Prostate gland (tissue), 2 donors: ENCODE data around the gene PRM3. TPM values are rescaled to one million over a fixed set of nuclear protein-coding genes. Genes with fewer than 3 reads are reported as not detected.

ENCODE experiments used
- DNase-seq: peaks from one replicate; pipeline ENCODE4 v3.0.0-alpha.2; 2019; ENCODE audit warnings: low spot score
- H3K27ac ChIP-seq, 2 donors: fragments of 200-600 bp; sonication (generic); 2 replicates each; pipeline ENCODE4 v1.5.1; 2017 to 2019
- H3K27me3 ChIP-seq: fragments of 200-600 bp; sonication (generic); replicated peaks from 2 replicates; pipeline ENCODE4 v1.5.1; 2019; ENCODE audit not compliant: insufficient read depth
- H3K36me3 ChIP-seq, 2 donors: fragments of 200-600 bp; sonication (generic); 1 replicate in 1 of 2; 2 replicates in 1 of 2; pipeline versions ENCODE4 v1.5.1 to v1.8.1; 2017 to 2019
- H3K4me1 ChIP-seq: fragments of 200-600 bp; sonication (generic); replicated peaks from 2 replicates; pipeline ENCODE4 v1.5.1; 2019
- H3K4me3 ChIP-seq, 2 donors: fragments of 200-600 bp; sonication (generic); 2 replicates each; pipeline ENCODE4 v1.5.1; 2017 to 2019
- H3K9me3 ChIP-seq: fragments of 200-600 bp; sonication (generic); 2 replicates; pipeline ENCODE4 v1.5.1; 2017
- CTCF ChIP-seq, 4 experiments: fragments of 200-600 bp in 2 of 4; fragments of 450-650 bp in 2 of 4; sonication (generic) in 2 of 4; IDR thresholded peaks; 1 replicate in 3 of 4; 2 replicates in 1 of 4; pipeline ENCODE4 v1.5.1; 2016 to 2019; ENCODE audit warnings: antibody characterized with exemption in 4 of 4, mild to moderate bottlenecking in 2 of 4, moderate library complexity in 2 of 4
- POLR2A ChIP-seq: fragments of 450-650 bp; IDR thresholded peaks from one replicate; pipeline ENCODE4 v1.6.1; 2016; ENCODE audit warnings: antibody characterized with exemption, mild to moderate bottlenecking
- POLR2AphosphoS5 ChIP-seq: sonication (generic); formaldehyde crosslinking; IDR thresholded peaks from one replicate; pipeline ENCODE4 v1.6.1; 2017; ENCODE audit warnings: antibody characterized with exemption
- WGBS: methylation state at CpG from one replicate; pipeline ENCODE4 v1.1.5; 2018; 5-methylcytosine and 5-hydroxymethylcytosine counted together
- intact Hi-C: fragments of 100-400 bp; cut with DNase I; formaldehyde crosslinking; loops from one replicate; pipeline ENCODE4 v1.14.2; 2022
- total RNA-seq, 2 donors: library from RNA; depleted of rRNA; stranded (reverse); fragments of >200 nt; gene quantifications; one replicate each; pipeline ENCODE4 v1.1.0, GENCODE V29; 2016

The PRM3 gene
- total RNA-seq, 2 donors from 2014 or later: not detected

GRCh38 chr16:11270602-11271162 is 2.7 kb downstream of the PRM3 start:
- 95% methylated on average over 2 of the region's 2 CpGs for WGBS
- no peak for TF ChIP-seq CTCF (IDR thresholded peaks at IDR 0.05)
- no peak for TF ChIP-seq POLR2A
- no peak for TF ChIP-seq POLR2AphosphoS5
- no peaks in the 10 kb centered on the region for H3K27me3 ChIP-seq

GRCh38 chr16:11268921-11269375 is 4.5 kb downstream of the PRM3 start, which contains the start of gene TNP2:
Gene TNP2, minus strand, starts transcription at chr16:11269325. Its CDS starts 63 bp downstream, at chr16:11269262.
- Histone ChIP-seq H3K9me3 (no peaks in the 10 kb centered on the region), H3K4me1 (no peaks in the 10 kb centered on the region), H3K36me3 (no peaks in the 10 kb centered on the region), H3K4me3 (no peak within 1 kb of the TSS), H3K27me3 (no peaks in the 10 kb centered on the region), H3K27ac (no peak within 1 kb of the TSS)
- WGBS: 94% methylated on average over 11 of the region's 11 CpGs
- intact Hi-C loops: no loop called here
- TF ChIP-seq POLR2A (no peak), POLR2AphosphoS5 (no peak), CTCF (IDR thresholded peaks at IDR 0.05) (no peak)
- no peak for DNase-seq

More at GRCh38 chr16:11270602-11271162, 2.7 kb downstream of the PRM3 start:
- H3K27ac ChIP-seq: no peak overlapping the region
- intact Hi-C loops: no loop called here
- H3K4me3 ChIP-seq: no peak overlapping the region
- no peaks in the 10 kb centered on the region for H3K36me3 ChIP-seq
- no peaks in the 10 kb centered on the region for H3K4me1 ChIP-seq
- DNase-seq: no peak
- no peaks in the 10 kb centered on the region for H3K9me3 ChIP-seq

GRCh38 chr16:11265124-11265523 is 8.3 kb downstream of the PRM3 start:
- H3K27ac ChIP-seq: no peak overlapping the region
- H3K4me3 ChIP-seq: no peak overlapping the region

GRCh38 chr16:11264155-11264832 is 9.1 kb downstream of the PRM3 start:
- no peak overlapping the region for H3K4me3 ChIP-seq
- no peak overlapping the region for H3K27ac ChIP-seq
- 70% methylated on average over 9 of the region's 9 CpGs for WGBS
- H3K9me3 ChIP-seq: no peaks in the 10 kb centered on the region
- intact Hi-C loops: no loop called here
- H3K36me3 ChIP-seq: no peaks in the 10 kb centered on the region
- TF ChIP-seq POLR2A (no peak), POLR2AphosphoS5 (no peak), CTCF (IDR thresholded peaks at IDR 0.05) (no peak)
- H3K27me3 ChIP-seq: no peaks in the 10 kb centered on the region
- DNase-seq: no peak
- H3K4me1 ChIP-seq: no peaks in the 10 kb centered on the region

More at GRCh38 chr16:11265124-11265523, 8.3 kb downstream of the PRM3 start:
- WGBS: 91% methylated on average over 7 of the region's 7 CpGs
- TF ChIP-seq POLR2A: no peak
- TF ChIP-seq POLR2AphosphoS5: no peak
- TF ChIP-seq CTCF (IDR thresholded peaks at IDR 0.05): no peak
- no peaks in the 10 kb centered on the region for H3K4me1 ChIP-seq
- H3K36me3 ChIP-seq: no peaks in the 10 kb centered on the region
- intact Hi-C loops: no loop called here
- H3K9me3 ChIP-seq: no peaks in the 10 kb centered on the region
- no peaks in the 10 kb centered on the region for H3K27me3 ChIP-seq
- DNase-seq: no peak

- Histone ChIP-seq H3K9me3 (no peaks in the 10 kb centered on the region), H3K27me3 (no peaks in the 10 kb centered on the region), H3K27ac (no peak overlapping the region), H3K4me3 (no peak overlapping the region), H3K36me3 (no peaks in the 10 kb centered on the region), H3K4me1 (no peaks in the 10 kb centered on the region)
- no peak for DNase-seq
- intact Hi-C loops: no loop called here
- WGBS: 70% methylated on average over 4 of the region's 4 CpGs
- no peak for TF ChIP-seq POLR2AphosphoS5
- TF ChIP-seq POLR2A: no peak
- TF ChIP-seq CTCF (IDR thresholded peaks at IDR 0.05): no peak
These were observed 9.7 kb downstream of the PRM3 start for GRCh38 chr16:11263737-11264136.
